OCI-LY7 (cell line): ENCODE measurements around the gene TOMM5. TPM values are rescaled to one million over a fixed set of nuclear protein-coding genes. Genes with fewer than 3 reads are reported as not detected.

Source experiments
- BruUV-seq: library from RNA; stranded (reverse); fragments of 400-500 nt; replicated peaks from 2 replicates; lab custom pipeline; 2021; lab: Mats Ljungman, UMichigan
- CTCF ChIA-PET: fragments of 300-600 bp; sonication (Branson Sonifier 250); formaldehyde crosslinking; loops from one replicate; lab custom pipeline; 2022; ENCODE audit warnings: antibody characterized with exemption; ENCODE audit not compliant: unreplicated experiment; lab: Charles Lee
- POLR2A ChIA-PET: fragments of 300-600 bp; sonication (Branson Sonifier 250); formaldehyde crosslinking; loops from one replicate; lab custom pipeline; 2022; ENCODE audit warnings: antibody characterized with exemption; lab: Charles Lee
- DNase-seq: peaks from one replicate; pipeline ENCODE4 v3.0.0-alpha.2; 2015; ENCODE audit warnings: low spot score
- H2AFZ ChIP-seq: fragments of 200-600 bp; sonication (generic), shearing (Covaris generic); 2 replicates; pipeline ENCODE4 v1.6.1; 2014; ENCODE audit warnings: mild to moderate bottlenecking, antibody characterized with exemption, low read length, moderate library complexity
- H3K27ac ChIP-seq: fragments of 200-600 bp; sonication (generic); 2 replicates; pipeline ENCODE4 v1.5.1; 2014; ENCODE audit warnings: mixed run types, low read depth, mild to moderate bottlenecking, moderate library complexity, low read length, inconsistent platforms; ENCODE audit not compliant: poor library complexity, severe bottlenecking
- H3K36me3 ChIP-seq: fragments of 200-600 bp; sonication (generic); 2 replicates; pipeline ENCODE4 v1.6.1; 2014; ENCODE audit warnings: mild to moderate bottlenecking, antibody characterized with exemption, low read length, moderate library complexity, mixed read lengths; ENCODE audit not compliant: insufficient read depth
- H3K4me1 ChIP-seq: fragments of 200-600 bp; sonication (generic); 2 replicates; pipeline ENCODE4 v1.5.1; 2014; ENCODE audit warnings: mild to moderate bottlenecking, low read length; ENCODE audit not compliant: insufficient read depth, poor library complexity, severe bottlenecking
- H3K4me2 ChIP-seq: fragments of 200-600 bp; sonication (generic); 2 replicates; pipeline ENCODE4 v1.6.1; 2014; ENCODE audit warnings: mild to moderate bottlenecking, low read length
- H3K4me3 ChIP-seq: fragments of 200-600 bp; sonication (generic); 2 replicates; pipeline ENCODE4 v1.5.1; 2014; ENCODE audit warnings: mild to moderate bottlenecking, low read depth, low read length; ENCODE audit not compliant: poor library complexity, severe bottlenecking
- H3K79me2 ChIP-seq: fragments of 200-600 bp; sonication (generic); 2 replicates; pipeline ENCODE4 v1.6.1; 2016; ENCODE audit warnings: low read depth, mild to moderate bottlenecking, low read length, moderate library complexity, mixed read lengths; ENCODE audit not compliant: insufficient read depth
- H3K9me2 ChIP-seq: fragments of 200-600 bp; sonication (generic); 2 replicates; pipeline ENCODE4 v1.6.1; 2016; ENCODE audit warnings: mild to moderate bottlenecking, low read length, mixed read lengths; ENCODE audit not compliant: insufficient read depth
- H3K9me3 ChIP-seq: fragments of 200-600 bp; sonication (generic); 2 replicates; pipeline ENCODE4 v1.6.1; 2014; ENCODE audit warnings: mild to moderate bottlenecking, mixed run types, low read length, mixed read lengths
- H4K20me1 ChIP-seq: fragments of 200-600 bp; sonication (generic); 2 replicates; pipeline ENCODE4 v1.6.1; 2014; ENCODE audit warnings: mild to moderate bottlenecking, antibody characterized with exemption, low read length, moderate library complexity, mixed read lengths; ENCODE audit not compliant: insufficient read depth
- EZH2phosphoT487 ChIP-seq: fragments of 200-600 bp; sonication (generic); IDR thresholded peaks from 2 replicates; pipeline ENCODE4 v1.6.1; 2018; ENCODE audit warnings: low read depth, borderline replicate concordance, mild to moderate bottlenecking, mixed run types, antibody characterized with exemption, low read length, moderate library complexity, mixed read lengths
- intact Hi-C: fragments of 100-400 bp; cut with micrococcal nuclease; formaldehyde crosslinking; loops from one replicate; pipeline ENCODE4 v1.10.0; 2022; ENCODE audit not compliant: unreplicated experiment
- total RNA-seq, 2 experiments: library from RNA; depleted of rRNA in 1 of 2; stranded (reverse); fragments of >200 nt in 1 of 2; shearing (Covaris generic) in 1 of 2; gene quantifications; 2 replicates each; pipeline ENCODE4 v1.2.3, GENCODE V29; 2014 to 2022
- TF ChIP-seq, protein P1 (sequence below): fragments of 200-600 bp; sonication (generic); conservative IDR thresholded peaks from 2 replicates; pipeline ENCODE4 v1.5.1; 2014; ENCODE audit warnings: mild to moderate bottlenecking, antibody characterized with exemption, low read length, moderate library complexity, mixed read lengths

TOMM5 gene
- total RNA-seq, 2 experiments from 2014 or later = 132 to 215 TPM

DNA sequence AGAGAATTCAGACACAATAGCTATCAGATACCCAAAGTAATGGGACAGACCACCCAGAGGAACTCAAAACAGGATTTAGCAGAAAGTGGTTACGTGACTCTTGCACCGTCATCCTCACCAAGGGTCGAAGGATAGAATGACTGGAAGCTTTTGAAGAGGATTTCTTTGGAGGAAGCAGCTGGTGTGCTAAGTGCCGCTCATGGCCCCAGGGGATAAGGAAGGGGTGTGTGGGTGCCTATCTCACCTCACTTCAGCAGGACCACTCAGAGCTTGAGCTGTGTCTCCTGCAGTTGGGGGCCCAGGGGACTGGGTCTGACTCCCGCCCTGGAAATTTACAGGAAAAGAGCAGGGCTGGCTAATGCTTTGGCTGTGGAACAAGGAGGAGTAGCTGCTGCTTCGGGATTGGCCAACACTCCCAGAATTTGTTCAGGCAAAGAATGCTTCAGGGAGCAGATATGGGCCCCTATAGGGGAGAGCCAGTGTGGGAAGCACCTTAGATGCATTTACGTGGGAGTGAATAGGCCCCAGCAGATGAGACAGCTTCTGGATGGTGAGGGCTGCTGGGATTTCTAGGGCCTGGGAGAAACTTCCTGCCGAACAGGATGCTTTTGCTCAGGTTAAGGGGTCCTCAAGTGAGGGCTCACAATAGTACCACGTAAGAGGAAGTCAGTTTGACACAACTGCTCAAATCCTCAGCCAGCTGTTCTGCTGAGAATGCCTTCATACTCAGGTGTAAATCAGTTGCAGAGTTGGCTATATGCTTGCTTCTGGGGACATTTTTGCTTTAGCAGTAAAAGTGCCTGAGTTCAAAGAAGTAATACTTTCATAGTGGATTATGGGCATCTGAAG lies 29.1 kb upstream of the TOMM5 start:
- DNase-seq = peak; percentile 43
- Histone ChIP-seq H3K4me3 (no peak overlapping the region), H3K9me2 (no peaks in the 10 kb centered on the region), H4K20me1 (no peaks in the 10 kb centered on the region), H3K27ac (no peak overlapping the region), H3K4me2 (no peak overlapping the region), H3K36me3 (no peaks in the 10 kb centered on the region), H3K9me3 (no peaks in the 10 kb centered on the region), H3K79me2 (no peaks in the 10 kb centered on the region), H3K4me1 (peaks cover 6% of the 10 kb centered on the region), H2AFZ (no peak overlapping the region)
- POLR2A ChIA-PET = no interaction called here
- CTCF ChIA-PET = interaction anchor here (0.5 to 0.6 kb wide), 2 partner anchors 611 to 1122 kb away, joined by 3 read pairs; no protein-coding TSS in a partner anchor
- no peak for TF ChIP-seq EZH2phosphoT487
- intact Hi-C loops = no loop called here
- BruUV-seq = no TSS peak

DNA sequence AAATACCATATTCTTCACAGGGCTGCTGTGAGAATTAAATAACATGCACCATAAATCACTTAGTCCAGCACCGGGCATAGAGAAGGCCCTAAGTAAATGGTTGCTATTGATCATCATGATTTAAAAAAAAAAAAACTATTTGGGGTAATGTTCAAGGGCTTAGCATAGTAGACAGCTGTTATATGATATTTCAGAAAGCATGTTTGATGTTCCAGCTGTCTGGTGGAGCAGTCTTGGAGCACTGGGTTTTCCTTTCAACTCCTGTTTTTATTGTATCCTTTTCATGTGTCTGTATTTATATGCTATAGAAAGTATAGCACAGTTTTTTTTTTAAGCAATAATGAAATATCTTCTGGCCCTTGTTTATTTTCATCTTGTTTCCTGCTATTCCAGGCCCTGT lies 28.0 kb upstream of the TOMM5 start:
- no peaks in the 10 kb centered on the region for H3K9me3 ChIP-seq
- TF ChIP-seq EZH2phosphoT487 = no peak
- TF ChIP-seq, protein P1, sequence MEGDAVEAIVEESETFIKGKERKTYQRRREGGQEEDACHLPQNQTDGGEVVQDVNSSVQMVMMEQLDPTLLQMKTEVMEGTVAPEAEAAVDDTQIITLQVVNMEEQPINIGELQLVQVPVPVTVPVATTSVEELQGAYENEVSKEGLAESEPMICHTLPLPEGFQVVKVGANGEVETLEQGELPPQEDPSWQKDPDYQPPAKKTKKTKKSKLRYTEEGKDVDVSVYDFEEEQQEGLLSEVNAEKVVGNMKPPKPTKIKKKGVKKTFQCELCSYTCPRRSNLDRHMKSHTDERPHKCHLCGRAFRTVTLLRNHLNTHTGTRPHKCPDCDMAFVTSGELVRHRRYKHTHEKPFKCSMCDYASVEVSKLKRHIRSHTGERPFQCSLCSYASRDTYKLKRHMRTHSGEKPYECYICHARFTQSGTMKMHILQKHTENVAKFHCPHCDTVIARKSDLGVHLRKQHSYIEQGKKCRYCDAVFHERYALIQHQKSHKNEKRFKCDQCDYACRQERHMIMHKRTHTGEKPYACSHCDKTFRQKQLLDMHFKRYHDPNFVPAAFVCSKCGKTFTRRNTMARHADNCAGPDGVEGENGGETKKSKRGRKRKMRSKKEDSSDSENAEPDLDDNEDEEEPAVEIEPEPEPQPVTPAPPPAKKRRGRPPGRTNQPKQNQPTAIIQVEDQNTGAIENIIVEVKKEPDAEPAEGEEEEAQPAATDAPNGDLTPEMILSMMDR = no peak
- H3K79me2 ChIP-seq = no peaks in the 10 kb centered on the region
- CTCF ChIA-PET = no interaction called here
- intact Hi-C loops = no loop called here
- H3K4me2 ChIP-seq = no peak overlapping the region
- H2AFZ ChIP-seq = no peak overlapping the region
- no peak for DNase-seq
- H3K27ac ChIP-seq = no peak overlapping the region
- POLR2A ChIA-PET = interaction anchor here (0.7 kb wide), 1 partner anchor 149 kb away, joined by 3 read pairs; no protein-coding TSS in a partner anchor
- no peaks in the 10 kb centered on the region for H3K36me3 ChIP-seq
- H3K4me1 ChIP-seq = peaks cover 6% of the 10 kb centered on the region
- no peaks in the 10 kb centered on the region for H4K20me1 ChIP-seq
- no peak overlapping the region for H3K4me3 ChIP-seq
- no peaks in the 10 kb centered on the region for H3K9me2 ChIP-seq
- no TSS peak for BruUV-seq

DNA sequence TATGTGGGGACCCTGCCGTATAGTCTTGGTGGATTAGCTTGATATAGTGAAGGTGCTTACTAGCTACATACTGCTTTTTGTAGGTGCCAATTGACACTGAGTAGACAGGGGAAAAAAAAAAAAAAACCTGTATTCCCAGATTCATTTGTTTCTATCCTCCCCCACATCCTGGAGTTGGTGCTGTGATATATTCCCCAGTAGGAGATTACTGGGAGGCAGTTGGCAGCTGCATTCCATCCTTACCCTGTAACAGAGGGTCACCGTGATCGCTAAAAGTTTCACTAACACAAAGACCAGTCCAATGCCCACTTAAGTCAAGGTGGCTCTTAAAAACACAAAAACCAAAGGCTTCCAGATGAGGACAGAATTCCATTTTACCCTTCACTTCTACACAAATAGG lies 27.4 kb upstream of the TOMM5 start:
- BruUV-seq = no TSS peak
- no peak for DNase-seq
- peaks cover 6% of the 10 kb centered on the region for H3K4me1 ChIP-seq
- no peak overlapping the region for H3K27ac ChIP-seq
- H4K20me1 ChIP-seq = no peaks in the 10 kb centered on the region
- no peak overlapping the region for H2AFZ ChIP-seq
- intact Hi-C loops = no loop called here
- ChIA-PET CTCF (no interaction called here), POLR2A (interaction anchor here (0.6 to 1.0 kb wide), 4 partner anchors 12 to 878 kb away, joined by 3 to 5 read pairs (median 3); no protein-coding TSS in a partner anchor)
- H3K9me3 ChIP-seq = no peaks in the 10 kb centered on the region
- no peak overlapping the region for H3K4me3 ChIP-seq
- no peak for TF ChIP-seq EZH2phosphoT487
- TF ChIP-seq, protein P1 = no peak
- H3K79me2 ChIP-seq = no peaks in the 10 kb centered on the region
- H3K36me3 ChIP-seq = no peaks in the 10 kb centered on the region
- H3K4me2 ChIP-seq = no peak overlapping the region
- no peaks in the 10 kb centered on the region for H3K9me2 ChIP-seq
